Vein endothelial cell (primary cell): ENCODE measurements around the gene SPOUT1. TPM values are rescaled to one million over a fixed set of nuclear protein-coding genes. Genes with fewer than 3 reads are reported as not detected.

Experiments used
- total RNA-seq: library from RNA; depleted of rRNA; stranded (reverse); fragments of >200 nt; gene quantifications from 2 replicates; pipeline ENCODE4 v1.2.3, GENCODE V29; 2012

The SPOUT1 gene, protein sequence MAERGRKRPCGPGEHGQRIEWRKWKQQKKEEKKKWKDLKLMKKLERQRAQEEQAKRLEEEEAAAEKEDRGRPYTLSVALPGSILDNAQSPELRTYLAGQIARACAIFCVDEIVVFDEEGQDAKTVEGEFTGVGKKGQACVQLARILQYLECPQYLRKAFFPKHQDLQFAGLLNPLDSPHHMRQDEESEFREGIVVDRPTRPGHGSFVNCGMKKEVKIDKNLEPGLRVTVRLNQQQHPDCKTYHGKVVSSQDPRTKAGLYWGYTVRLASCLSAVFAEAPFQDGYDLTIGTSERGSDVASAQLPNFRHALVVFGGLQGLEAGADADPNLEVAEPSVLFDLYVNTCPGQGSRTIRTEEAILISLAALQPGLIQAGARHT
- total RNA-seq = 21.6 and 22.0 TPM in 2 replicates

GRCh38 chr9:128829477-128830251, at the start of gene SPOUT1:
Gene SPOUT1 (minus strand): TSS chr9:128829794. CDS start chr9:128829780, 14 bp downstream.

DNA sequence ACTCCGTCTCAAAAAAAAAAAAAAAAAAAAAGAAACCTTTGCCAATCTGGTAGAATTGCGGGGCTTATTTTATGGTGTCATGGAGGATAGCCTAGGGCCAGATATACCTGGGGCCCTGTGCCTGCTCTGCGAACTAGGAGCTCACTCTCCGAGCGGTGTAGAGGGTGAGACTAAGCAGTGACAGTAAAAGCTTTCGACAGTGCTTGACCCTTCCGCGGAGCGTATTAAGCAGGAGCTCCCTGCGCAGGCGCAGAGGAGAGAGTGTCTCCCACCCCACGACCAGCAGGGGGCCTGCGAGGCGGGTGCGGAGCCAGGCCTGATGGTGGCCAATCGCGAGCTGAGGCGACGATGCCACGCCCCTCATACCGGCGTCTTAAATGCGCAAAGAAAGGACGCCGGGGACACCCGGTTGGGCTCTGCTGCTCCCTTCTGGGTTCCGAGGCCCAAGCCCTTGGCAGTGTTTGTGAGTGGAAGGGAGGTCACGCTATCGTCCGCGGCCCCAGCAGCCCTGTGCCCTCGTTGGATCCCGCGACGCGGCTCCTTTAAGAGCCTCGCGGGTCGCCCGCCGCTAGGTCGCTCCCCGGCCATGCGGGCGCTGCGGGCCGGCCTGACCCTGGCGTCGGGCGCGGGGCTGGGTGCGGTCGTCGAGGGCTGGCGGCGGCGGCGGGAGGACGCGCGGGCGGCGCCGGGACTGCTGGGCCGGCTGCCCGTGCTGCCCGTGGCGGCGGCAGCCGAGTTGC, 11.3 kb downstream of the SPOUT1 start, which contains the start of gene ENDOG:
TSS of gene ENDOG (plus strand) at position 402 of the 740 bp plus-strand sequence. CDS start at position 587, 185 bp downstream.

GRCh38 chr9:128786681-128787601, 42.7 kb downstream of the SPOUT1 start, which contains the start of gene TBC1D13:
Gene TBC1D13 (plus strand): TSS chr9:128787253. CDS start chr9:128787354, 101 bp downstream.

DNA sequence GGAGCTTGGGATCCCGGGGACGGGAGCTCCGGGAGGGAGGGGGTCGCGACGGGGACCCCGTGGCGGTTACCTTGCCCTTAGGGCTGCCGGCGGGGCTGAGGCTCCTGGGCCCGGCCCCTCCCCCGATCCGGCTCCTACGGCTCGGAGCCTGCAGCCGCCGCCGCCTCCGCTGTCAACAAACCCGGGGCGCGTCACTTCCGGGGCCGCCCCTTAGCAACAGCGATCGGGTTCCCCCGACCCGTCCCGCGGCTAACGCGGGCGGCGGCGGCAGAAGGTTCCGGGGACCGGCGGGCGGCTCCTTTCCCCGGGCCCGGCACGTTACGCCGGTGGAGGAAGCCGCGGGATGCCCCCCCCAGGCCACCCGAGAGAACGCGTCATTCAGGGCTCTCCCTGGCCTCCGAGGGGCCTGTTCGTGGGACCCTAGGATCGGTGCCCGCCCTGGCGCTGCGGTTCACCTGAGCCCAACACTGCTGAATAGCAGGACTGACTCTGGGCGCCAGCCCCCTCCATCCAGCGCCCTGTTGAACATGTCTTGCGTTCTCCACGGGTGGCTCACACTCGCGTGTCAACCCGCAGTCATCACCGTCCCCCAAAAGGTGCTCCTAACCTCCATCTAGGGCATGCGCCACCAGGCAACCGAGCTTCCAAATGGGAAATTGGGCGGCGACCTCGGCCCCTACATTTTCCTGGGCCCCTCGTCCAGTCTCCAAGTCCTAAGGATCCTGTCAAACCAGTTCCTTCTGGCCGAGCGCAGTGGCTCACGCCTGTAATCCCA, 57.7 kb downstream of the SPOUT1 start, which contains the start of gene ZER1:
TSS of gene ZER1 (minus strand) at position 183 of the 775 bp plus-strand sequence. CDS start 16,362 bp downstream, outside the sequence.

Other genes with a start within 250 kb of the SPOUT1 start
- 61.0 and 62.1 TPM in 2 replicates for gene DYNC2I2, start 172.9 kb downstream of the SPOUT1 start, total RNA-seq
- gene SET, start 140.6 kb downstream of the SPOUT1 start, total RNA-seq = 371 and 506 TPM in 2 replicates
- 17.2 and 25.5 TPM in 2 replicates for gene PKN3, start 127.3 kb downstream of the SPOUT1 start, total RNA-seq
- gene ZDHHC12, start 105.7 kb downstream of the SPOUT1 start, total RNA-seq = 39.0 and 46.1 TPM in 2 replicates
- 14.0 and 23.2 TPM in 2 replicates for gene ZER1, start 57.9 kb downstream of the SPOUT1 start, total RNA-seq
- gene TBC1D13, start 42.5 kb downstream of the SPOUT1 start, total RNA-seq = 29.1 and 33.4 TPM in 2 replicates
- 19.8 and 23.5 TPM in 2 replicates for gene ENDOG, start 11.3 kb downstream of the SPOUT1 start, total RNA-seq
- 5.7 and 9.5 TPM in 2 replicates for gene KYAT1, start 52.2 kb upstream of the SPOUT1 start, total RNA-seq
- gene LRRC8A, start 52.3 kb upstream of the SPOUT1 start, total RNA-seq = 149 and 154 TPM in 2 replicates
- 0.19 and 1.3 TPM in 2 replicates for gene PHYHD1, start 91.2 kb upstream of the SPOUT1 start, total RNA-seq
- 32.4 and 35.6 TPM in 2 replicates for gene DOLK, start 117.8 kb upstream of the SPOUT1 start, total RNA-seq
- gene NUP188, start 117.9 kb upstream of the SPOUT1 start, total RNA-seq = 54.9 and 64.4 TPM in 2 replicates
- gene SH3GLB2, start 198.5 kb upstream of the SPOUT1 start, total RNA-seq = 44.0 and 47.4 TPM in 2 replicates
- gene MIGA2, start 206.8 kb upstream of the SPOUT1 start, total RNA-seq = 22.9 and 28.1 TPM in 2 replicates